ENCODE data around the gene PPP4R4. TPM values are rescaled to one million over a fixed set of nuclear protein-coding genes. Genes with fewer than 3 reads are reported as not detected.
"Not testable (repeated sequence)": the region's sequence is repeated elsewhere in the genome, so short reads cannot be mapped to it uniquely, and the experiment has no call there.

PPP4R4 gene
- total RNA-seq, 1 donor from 2014 or later = not detected

DNA sequence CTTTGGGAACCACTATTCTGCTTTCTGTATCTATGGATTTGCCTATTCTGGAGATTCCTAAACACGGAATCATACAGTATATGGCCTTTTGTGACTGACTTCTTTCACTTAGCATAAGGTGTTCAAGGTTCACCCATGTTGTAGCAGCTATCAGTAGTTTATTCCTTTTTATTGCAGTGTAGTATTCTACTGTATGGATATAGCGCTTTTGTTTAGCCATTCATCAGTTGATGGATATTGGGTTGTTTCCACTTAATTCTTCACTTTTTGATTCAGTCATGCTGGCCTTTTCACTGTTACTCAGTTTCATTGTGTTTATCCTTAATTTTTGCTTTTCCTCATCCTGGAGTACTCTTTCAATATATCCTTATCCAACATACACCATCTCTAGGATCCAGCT, 5.1 kb downstream of the PPP4R4 start:
- DNase-seq (ENCODE audit: low read depth in 2 of 2) = no peak

- DNase-seq (ENCODE audit: low read depth in 2 of 2) = peak; percentile 20 to 43
Observed at GRCh38 chr14:94180655-94181271, 6.6 kb downstream of the PPP4R4 start.

DNA sequence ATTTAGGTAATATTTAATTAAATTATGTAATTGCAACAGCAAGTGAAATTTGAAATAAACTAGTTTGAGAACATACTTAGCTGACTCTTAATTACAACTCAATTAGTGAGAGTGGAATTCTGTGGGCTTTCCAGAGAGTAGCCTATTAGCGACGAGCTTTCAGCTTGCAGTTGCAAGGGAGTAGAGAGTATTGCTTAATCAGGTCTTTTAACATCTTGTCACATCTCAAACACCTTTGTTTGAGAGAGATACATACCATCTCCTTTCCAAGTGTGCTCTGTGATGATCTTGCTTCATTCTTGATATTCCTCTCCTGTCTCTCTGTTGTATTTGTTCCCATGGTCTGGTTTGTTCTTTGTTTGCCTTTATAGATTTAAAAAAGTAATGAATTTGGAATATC, 7.7 kb downstream of the PPP4R4 start:
- no peak for DNase-seq (ENCODE audit: low read depth in 2 of 2)

DNA sequence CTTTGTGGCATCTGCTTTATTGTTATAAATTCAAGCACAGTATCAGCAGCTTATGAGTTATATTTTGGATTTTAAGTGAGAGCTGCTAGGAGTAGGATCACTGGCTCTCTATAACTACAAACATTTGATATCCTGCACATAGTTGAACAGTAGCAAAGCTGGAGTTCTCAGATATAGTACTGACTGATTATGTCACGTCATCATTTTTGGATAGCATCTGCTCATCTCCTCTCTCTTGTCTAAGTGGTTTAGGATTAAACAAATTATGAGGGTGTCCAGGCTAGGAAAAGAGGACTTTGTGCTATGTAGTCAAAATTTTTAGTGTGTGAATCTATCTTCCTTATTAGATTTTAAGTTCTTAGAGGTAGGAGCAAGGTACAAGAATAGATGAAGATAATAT, 18.4 kb downstream of the PPP4R4 start:
- no peak for DNase-seq (ENCODE audit: low read depth in 2 of 2)

GRCh38 chr14:94193776-94194175, 19.7 kb downstream of the PPP4R4 start:
- no peak for DNase-seq (ENCODE audit: low read depth in 2 of 2)

GRCh38 chr14:94196057-94196456, 21.9 kb downstream of the PPP4R4 start:
- DNase-seq (ENCODE audit: low read depth in 2 of 2) = no peak

DNA sequence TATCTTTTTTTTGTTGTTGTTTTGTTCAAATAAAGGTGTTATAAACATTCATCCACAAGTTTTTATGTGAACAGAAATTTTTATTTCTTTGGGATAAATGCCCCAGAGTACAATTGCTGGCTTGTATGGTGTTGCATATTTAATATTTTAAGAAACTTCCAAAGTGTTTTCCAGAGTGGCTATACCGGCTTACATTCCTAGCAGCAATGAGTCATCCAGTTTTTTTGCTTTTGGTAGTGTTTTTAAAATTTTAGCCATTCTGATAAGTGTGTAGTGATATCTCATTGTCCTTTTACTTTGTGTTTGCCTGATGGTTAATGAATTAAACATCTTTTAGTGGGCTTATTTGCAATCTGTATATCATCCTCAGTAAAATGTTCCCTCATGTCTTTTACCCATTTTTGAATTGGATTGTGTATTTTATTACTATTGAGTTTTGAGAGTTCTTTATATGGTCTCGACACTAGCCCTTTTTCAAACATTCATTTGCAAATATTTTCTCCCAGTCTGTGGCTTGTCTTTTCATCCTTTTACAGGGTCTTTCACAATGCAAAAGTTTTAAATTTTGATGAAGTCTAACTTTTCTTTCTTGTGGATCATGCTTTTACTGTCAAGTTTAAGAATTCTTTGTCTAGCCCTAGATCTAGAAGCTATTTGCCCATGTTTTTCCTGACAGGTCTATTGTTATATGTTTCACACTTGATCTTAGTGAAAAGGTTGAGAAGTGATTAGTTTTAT, 29.5 kb downstream of the PPP4R4 start:
- DNase-seq (ENCODE audit: low read depth in 2 of 2) = no peak

- DNase-seq (ENCODE audit: low read depth in 2 of 2) = no peak
Observed at GRCh38 chr14:94213021-94213420, 38.9 kb downstream of the PPP4R4 start.

- no peak for DNase-seq (ENCODE audit: low read depth in 2 of 2)
Observed at GRCh38 chr14:94213741-94214140, 39.6 kb downstream of the PPP4R4 start.

- no peak for DNase-seq (ENCODE audit: low read depth in 2 of 2)
Observed at GRCh38 chr14:94217116-94217515, 43.0 kb downstream of the PPP4R4 start.

GRCh38 chr14:94218198-94218886, 44.2 kb downstream of the PPP4R4 start:
- not testable (repeated sequence) for DNase-seq (ENCODE audit: low read depth in 2 of 2)

GRCh38 chr14:94224040-94224439, 49.9 kb downstream of the PPP4R4 start:
- no peak for DNase-seq (ENCODE audit: low read depth in 2 of 2)

DNA sequence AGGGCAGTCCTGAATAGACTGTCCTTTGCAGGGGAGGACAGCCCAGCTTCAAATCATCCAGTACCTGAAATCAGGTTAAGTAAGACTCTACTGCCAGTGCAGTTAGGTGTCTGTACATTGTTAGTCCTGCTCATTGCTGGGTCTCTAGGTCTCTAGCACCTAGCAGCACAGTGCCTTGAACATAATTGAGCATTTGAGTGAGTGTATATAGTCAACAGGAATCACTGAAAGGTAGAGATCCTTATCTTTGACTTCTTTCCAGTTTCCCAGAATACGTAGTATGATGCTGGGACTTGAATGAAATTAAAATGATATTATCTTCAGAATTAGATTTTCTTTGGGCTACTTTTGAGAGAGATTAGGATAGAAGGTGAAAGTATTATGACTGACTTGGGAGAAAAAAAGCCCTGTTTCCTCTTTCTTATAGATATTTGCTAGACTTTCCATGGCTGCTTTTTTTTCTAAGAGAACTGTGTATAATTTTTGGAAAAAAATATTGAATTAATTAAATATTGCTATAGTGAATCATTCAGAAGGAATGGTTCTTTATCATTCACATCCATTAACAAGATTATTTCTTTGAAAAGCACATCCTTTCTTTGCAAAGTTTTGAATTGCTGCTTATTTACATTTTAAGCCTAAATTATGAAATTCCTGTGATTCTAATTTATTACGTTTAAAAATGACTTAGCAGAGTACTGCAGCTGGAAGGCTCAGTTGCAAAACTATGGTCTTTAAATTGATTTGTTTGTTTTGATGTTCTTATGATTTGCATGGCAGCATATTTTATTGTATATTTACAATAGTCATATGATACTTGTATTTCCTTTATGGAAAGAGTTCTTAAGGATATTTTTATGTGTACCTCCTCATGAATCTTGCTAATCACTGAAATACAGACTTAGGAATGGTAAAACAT, 51.6 kb downstream of the PPP4R4 start:
- no peak for DNase-seq (ENCODE audit: low read depth in 2 of 2)

GRCh38 chr14:94227029-94227428, 52.9 kb downstream of the PPP4R4 start:
- DNase-seq (ENCODE audit: low read depth in 2 of 2) = no peak

- no peak for DNase-seq (ENCODE audit: low read depth in 2 of 2)
Observed at GRCh38 chr14:94237046-94237445, 62.9 kb downstream of the PPP4R4 start.

DNA sequence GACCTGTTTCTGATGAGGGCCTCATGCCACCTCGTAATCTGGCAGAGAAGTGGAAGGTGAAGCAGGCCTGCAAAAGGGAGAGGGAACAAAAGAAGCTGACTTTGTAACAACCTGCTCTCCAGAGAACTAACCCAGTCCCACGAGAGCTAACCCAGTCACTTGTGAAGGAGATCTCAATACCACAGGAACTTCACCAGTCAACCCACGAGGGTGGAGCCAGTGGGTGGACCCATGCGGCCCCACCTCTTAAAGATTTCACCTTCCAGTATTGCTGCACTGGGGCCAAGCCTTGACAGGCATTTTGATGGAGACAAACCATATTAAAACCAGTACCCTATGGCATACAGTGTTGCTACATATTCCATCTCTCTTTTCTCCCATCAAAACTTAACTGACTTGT, 63.9 kb downstream of the PPP4R4 start:
- DNase-seq (ENCODE audit: low read depth in 2 of 2) = no peak

GRCh38 chr14:94239406-94239805, 65.3 kb downstream of the PPP4R4 start:
- DNase-seq (ENCODE audit: low read depth in 2 of 2) = no peak

- no peak for DNase-seq (ENCODE audit: low read depth in 2 of 2)
Observed at GRCh38 chr14:94244182-94244581, 70.1 kb downstream of the PPP4R4 start.

DNA sequence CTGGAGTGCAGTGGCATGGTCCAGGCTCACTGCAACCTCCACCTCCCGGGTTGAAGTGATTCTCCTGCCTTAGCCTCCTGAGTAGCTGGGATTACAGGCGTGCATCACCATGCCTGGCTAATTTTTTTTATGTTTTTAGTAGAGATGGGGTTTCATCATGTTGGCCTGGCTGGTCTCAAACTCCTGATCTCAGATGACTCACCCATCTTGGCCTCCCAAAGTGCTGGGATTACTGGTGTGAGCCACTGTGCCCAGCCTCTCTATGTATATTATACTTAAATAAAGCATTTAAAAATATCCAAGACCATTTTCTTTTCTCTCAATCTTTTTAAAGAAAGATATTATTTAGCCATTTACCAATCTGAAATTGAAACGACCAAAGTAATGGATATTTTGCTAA, 90.1 kb downstream of the PPP4R4 start:
- not testable (repeated sequence) for DNase-seq (ENCODE audit: low read depth in 2 of 2)

DNA sequence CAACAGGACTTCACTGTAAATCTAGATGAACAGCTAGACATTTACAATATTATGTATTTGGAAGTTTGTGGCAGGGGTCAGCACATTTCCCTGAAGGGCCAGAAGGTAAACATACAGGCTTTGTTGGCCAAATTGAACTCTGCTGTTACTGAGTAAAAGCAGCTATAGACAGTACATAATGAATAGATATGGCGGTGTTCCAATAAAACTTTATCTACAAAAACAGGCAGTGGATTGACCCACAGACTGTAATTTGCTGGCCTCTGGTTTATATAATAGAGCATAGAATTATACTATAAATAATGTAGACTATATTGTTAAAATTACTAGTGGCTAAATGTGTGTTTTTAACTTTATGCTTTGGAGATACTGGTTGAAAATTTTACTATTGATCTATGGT, 93.2 kb downstream of the PPP4R4 start:
- no peak for DNase-seq (ENCODE audit: low read depth in 2 of 2)

DNA sequence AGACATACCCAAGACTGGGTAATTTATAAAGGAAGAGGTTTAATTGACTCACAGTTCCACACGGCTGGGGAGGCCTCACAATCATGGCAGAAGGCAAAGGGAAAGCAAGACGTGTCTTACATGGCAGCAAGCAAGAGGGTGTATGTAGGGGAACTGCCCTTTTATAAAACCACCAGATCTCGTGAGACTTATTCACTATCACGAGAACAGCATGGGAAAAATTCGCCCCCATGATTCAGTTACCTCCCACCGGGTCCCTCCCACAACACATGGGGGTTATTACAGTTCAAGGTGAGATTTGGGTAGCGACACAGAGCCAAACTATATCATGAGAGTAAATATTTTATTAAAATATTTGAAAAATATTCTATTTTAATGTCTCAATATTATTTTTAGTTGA, 94.5 kb downstream of the PPP4R4 start:
- not testable (repeated sequence) for DNase-seq (ENCODE audit: low read depth in 2 of 2)

GRCh38 chr14:94269156-94269555, 95.0 kb downstream of the PPP4R4 start:
- DNase-seq (ENCODE audit: low read depth in 2 of 2) = no peak
